Gastrocnemius medialis (tissue), 4 donors: ENCODE results near the gene PDGFD. TPM values are rescaled to one million over a fixed set of nuclear protein-coding genes. Genes with fewer than 3 reads are reported as not detected.

Experiments used
- ATAC-seq, 2 donors: fragments of 150-250 bp; one replicate each; pipeline ENCODE4 v1.9.1; 2016
- DNase-seq, 2 donors: peaks; one replicate each; pipeline ENCODE4 v3.0.0-alpha.2; 2019
- H3K27ac ChIP-seq, 4 donors: fragments of 200-600 bp; sonication (generic); 1 replicate in 1 of 4; 2 replicates in 3 of 4; pipeline ENCODE4 v1.5.1; 2016 to 2018; ENCODE audit warnings: mild to moderate bottlenecking in 2 of 4, moderate library complexity in 1 of 4
- H3K27me3 ChIP-seq, 3 donors: fragments of 200-600 bp; sonication (generic) in 2 of 3; 1 replicate in 1 of 3; 2 replicates in 2 of 3; pipeline versions ENCODE4 v1.5.1 to v1.6.0; 2016 to 2019; ENCODE audit warnings: mild to moderate bottlenecking in 1 of 3, moderate library complexity in 1 of 3
- H3K36me3 ChIP-seq, 2 donors: fragments of 200-600 bp; sonication (generic) in 1 of 2; one replicate each; pipeline ENCODE4 v1.5.1; 2017 to 2018
- H3K4me1 ChIP-seq, 2 donors: fragments of 200-600 bp; sonication (generic) in 1 of 2; one replicate each; pipeline ENCODE4 v1.5.1; 2016 to 2017; ENCODE audit warnings: mild to moderate bottlenecking in 2 of 2
- H3K4me3 ChIP-seq, 4 donors: fragments of 200-600 bp; sonication (generic) in 3 of 4; 1 replicate in 1 of 4; 2 replicates in 3 of 4; pipeline ENCODE4 v1.5.1; 2016 to 2019; ENCODE audit warnings: mild to moderate bottlenecking in 2 of 4
- H3K9me3 ChIP-seq, 3 donors: fragments of 200-600 bp; sonication (generic) in 2 of 3; 1 replicate in 1 of 3; 2 replicates in 2 of 3; pipeline ENCODE4 v1.5.1; 2016 to 2019
- POLR2A ChIP-seq, 2 donors: fragments of 450-650 bp; IDR thresholded peaks; one replicate each; pipeline ENCODE4 v1.6.1; 2017; ENCODE audit warnings: antibody characterized with exemption in 2 of 2, mild to moderate bottlenecking in 2 of 2, moderate library complexity in 2 of 2
- in situ Hi-C, 4 donors: fragments of 200-750 bp; cut with MboI; loops; one replicate each; pipeline versions ENCODE4 v1.15.0 to v1.8.0; 2017; ENCODE audit warnings: low sequenced_read_pairs in 4 of 4
- intact Hi-C: fragments of 100-400 bp; cut with DNase I; formaldehyde crosslinking; loops from one replicate; pipeline ENCODE4 v1.15.1; 2023; ENCODE audit warnings: low total_unique reads
- total RNA-seq, 4 donors: library from RNA; depleted of rRNA; stranded (reverse); fragments of >200 nt; gene quantifications; one replicate each; pipeline versions ENCODE4 v1.1.0 to v1.2.3, GENCODE V29; 2016
- TF ChIP-seq, protein P1 (sequence below), 5 experiments: fragments of 450-650 bp in 3 of 5; fragments of 200-600 bp in 2 of 5; sonication (generic) in 2 of 5; IDR thresholded peaks in 4 of 5; conservative IDR thresholded peaks in 1 of 5; 1 replicate in 4 of 5; 2 replicates in 1 of 5; pipeline ENCODE4 v1.5.1; 2016 to 2019; ENCODE audit warnings: antibody characterized with exemption in 5 of 5, mild to moderate bottlenecking in 3 of 5, moderate library complexity in 3 of 5

Gene PDGFD
- total RNA-seq, 4 donors from 2014 or later = 2.2 to 4.0 (median 2.9) TPM

DNA sequence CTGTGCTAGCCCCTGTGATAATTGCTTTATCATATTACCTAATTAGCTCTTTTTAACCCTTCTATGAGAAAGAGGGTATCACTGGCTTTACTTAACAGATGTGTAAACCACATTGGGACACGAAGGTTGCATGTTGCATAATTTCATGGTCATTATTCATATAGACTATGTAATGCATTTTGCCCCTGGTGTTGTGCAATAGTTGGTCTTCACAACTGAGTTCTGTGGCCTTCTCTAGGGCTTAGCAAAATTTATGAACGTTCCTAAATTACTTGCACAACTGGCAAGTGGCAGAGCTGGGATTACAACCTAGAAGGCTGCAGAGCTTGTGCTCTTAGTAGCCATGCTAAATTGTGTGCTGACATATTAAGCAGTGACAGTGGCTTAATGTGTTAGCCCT lies 34.6 kb upstream of the PDGFD start:
- DNase-seq = no peak
- Histone ChIP-seq H3K27me3 (no peaks in the 10 kb centered on the region), H3K27ac (no peak overlapping the region), H3K4me3 (no peak overlapping the region), H3K36me3 (no peaks in the 10 kb centered on the region), H3K4me1 (no peaks in the 10 kb centered on the region), H3K9me3 (no peaks in the 10 kb centered on the region)
- in situ Hi-C loops = no loop called here
- intact Hi-C loops = no loop called here
- ATAC-seq = no peak
- TF ChIP-seq POLR2A (IDR thresholded peaks at IDR 0.05) = no peak
- TF ChIP-seq, protein P1, sequence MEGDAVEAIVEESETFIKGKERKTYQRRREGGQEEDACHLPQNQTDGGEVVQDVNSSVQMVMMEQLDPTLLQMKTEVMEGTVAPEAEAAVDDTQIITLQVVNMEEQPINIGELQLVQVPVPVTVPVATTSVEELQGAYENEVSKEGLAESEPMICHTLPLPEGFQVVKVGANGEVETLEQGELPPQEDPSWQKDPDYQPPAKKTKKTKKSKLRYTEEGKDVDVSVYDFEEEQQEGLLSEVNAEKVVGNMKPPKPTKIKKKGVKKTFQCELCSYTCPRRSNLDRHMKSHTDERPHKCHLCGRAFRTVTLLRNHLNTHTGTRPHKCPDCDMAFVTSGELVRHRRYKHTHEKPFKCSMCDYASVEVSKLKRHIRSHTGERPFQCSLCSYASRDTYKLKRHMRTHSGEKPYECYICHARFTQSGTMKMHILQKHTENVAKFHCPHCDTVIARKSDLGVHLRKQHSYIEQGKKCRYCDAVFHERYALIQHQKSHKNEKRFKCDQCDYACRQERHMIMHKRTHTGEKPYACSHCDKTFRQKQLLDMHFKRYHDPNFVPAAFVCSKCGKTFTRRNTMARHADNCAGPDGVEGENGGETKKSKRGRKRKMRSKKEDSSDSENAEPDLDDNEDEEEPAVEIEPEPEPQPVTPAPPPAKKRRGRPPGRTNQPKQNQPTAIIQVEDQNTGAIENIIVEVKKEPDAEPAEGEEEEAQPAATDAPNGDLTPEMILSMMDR (IDR thresholded peaks at IDR 0.05 in 4 of 5, conservative IDR thresholded peaks at IDR 0.05 in 1 of 5) = no peak

DNA sequence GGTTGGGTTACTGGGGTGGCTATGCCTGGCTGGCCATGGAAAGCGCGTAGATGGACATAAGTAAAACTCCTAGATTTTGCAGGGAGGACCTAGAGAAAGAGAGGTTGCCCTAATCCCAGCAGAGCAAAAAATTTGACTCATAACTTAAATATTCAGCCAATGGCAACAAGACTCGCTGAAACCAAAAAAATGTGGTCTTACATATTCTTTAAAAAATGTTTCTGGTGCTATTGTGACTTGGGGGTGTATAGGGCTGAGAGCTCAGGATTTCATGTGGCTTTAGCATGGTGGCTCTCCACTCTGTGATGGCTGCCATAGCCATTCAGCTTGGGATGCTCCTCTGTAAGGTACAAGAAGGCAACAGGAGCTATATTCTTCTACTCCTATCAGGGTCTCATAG lies 27.2 kb upstream of the PDGFD start:
- H3K4me3 ChIP-seq = no peak overlapping the region
- no peak overlapping the region for H3K27ac ChIP-seq
- no peaks in the 10 kb centered on the region for H3K27me3 ChIP-seq
- in situ Hi-C loops (no loop called here), intact Hi-C loops (no loop called here)
- ATAC-seq = no peak
- no peaks in the 10 kb centered on the region for H3K9me3 ChIP-seq
- no peaks in the 10 kb centered on the region for H3K36me3 ChIP-seq
- no peaks in the 10 kb centered on the region for H3K4me1 ChIP-seq
- TF ChIP-seq, protein P1 (IDR thresholded peaks at IDR 0.05 in 4 of 5, conservative IDR thresholded peaks at IDR 0.05 in 1 of 5) = no peak
- no peak for TF ChIP-seq POLR2A (IDR thresholded peaks at IDR 0.05)
- DNase-seq = no peak

DNA sequence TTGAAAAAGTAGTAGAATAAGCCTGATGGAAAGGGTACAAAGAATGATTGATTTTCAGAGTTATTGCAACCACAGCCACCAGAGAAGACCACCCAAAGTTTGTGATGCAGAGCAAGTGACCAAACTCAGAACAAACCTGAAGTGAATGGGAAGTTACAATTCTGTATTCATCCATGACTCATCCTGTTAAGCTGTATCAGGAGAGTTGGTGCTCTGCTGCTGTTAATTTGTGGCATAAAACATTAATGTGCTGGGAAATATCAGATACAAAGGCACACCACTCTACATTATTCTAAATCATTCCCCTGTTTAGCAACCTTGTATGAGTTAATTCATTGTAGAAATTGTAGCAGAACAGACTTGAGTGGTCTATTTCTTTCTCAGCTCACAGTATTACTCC lies 19.6 kb upstream of the PDGFD start:
- DNase-seq = no peak
- ATAC-seq = no peak
- Histone ChIP-seq H3K9me3 (no peaks in the 10 kb centered on the region), H3K4me1 (no peaks in the 10 kb centered on the region), H3K27ac (no peak overlapping the region), H3K4me3 (no peak overlapping the region), H3K36me3 (no peaks in the 10 kb centered on the region), H3K27me3 (no peaks in the 10 kb centered on the region)
- intact Hi-C loops (no loop called here), in situ Hi-C loops (no loop called here)
- no peak for TF ChIP-seq POLR2A (IDR thresholded peaks at IDR 0.05)
- TF ChIP-seq, protein P1 (IDR thresholded peaks at IDR 0.05 in 4 of 5, conservative IDR thresholded peaks at IDR 0.05 in 1 of 5) = no peak

DNA sequence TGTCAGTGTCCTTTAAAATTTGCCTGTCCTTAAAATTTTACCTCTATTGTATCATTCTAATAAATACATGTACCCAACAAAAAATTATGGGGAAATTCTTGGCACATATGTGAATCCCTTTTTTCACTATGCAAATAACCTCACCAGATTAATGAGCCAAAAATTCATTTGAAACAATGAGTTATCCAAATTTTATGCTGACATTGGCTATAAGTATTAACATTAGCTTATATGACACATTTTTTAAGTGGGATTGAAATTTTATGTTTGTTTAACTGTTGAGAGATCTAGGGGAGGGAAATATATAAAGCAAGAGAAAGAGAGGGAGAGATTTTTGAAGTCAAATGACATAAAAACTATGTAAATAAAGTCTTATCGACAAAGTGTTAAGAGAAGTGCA lies 11.8 kb upstream of the PDGFD start:
- Histone ChIP-seq H3K4me1 (no peaks in the 10 kb centered on the region), H3K27ac (no peak overlapping the region), H3K4me3 (no peak overlapping the region), H3K36me3 (no peaks in the 10 kb centered on the region), H3K27me3 (no peaks in the 10 kb centered on the region), H3K9me3 (no peaks in the 10 kb centered on the region)
- in situ Hi-C loops = no loop called here
- no peak for TF ChIP-seq POLR2A (IDR thresholded peaks at IDR 0.05)
- TF ChIP-seq, protein P1 (IDR thresholded peaks at IDR 0.05 in 4 of 5, conservative IDR thresholded peaks at IDR 0.05 in 1 of 5) = no peak
- intact Hi-C loops = no loop called here
- DNase-seq = no peak
- ATAC-seq = no peak

DNA sequence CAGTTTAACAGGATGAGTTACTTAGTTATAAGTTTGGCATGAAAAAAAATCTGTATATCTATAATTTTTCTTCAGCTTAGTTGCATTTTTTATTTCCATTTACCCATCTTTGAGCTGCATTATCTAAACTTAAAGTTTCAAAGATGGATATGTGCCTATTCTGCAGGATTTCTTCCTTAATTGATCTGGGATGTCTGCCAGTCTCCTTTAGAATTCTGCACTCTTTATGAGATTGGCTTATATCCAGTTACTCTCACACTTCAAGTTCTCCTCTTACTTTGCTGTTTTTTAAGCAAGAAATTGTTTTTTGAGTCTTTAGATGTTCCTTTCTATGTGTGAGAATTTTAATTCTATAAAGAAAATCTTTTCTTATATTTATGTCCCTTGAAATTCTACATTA lies 5.1 kb upstream of the PDGFD start:
- no peaks in the 10 kb centered on the region for H3K4me1 ChIP-seq

More for the DNA sequence above, 5.1 kb upstream of the PDGFD start:
- intact Hi-C loops (no loop called here), in situ Hi-C loops (no loop called here)
- Histone ChIP-seq H3K36me3 (no peaks in the 10 kb centered on the region), H3K27ac (no peak overlapping the region), H3K9me3 (no peaks in the 10 kb centered on the region), H3K4me3 (no peak overlapping the region), H3K27me3 (no peaks in the 10 kb centered on the region)
- no peak for DNase-seq
- TF ChIP-seq, protein P1 (IDR thresholded peaks at IDR 0.05 in 4 of 5, conservative IDR thresholded peaks at IDR 0.05 in 1 of 5) = no peak
- no peak for TF ChIP-seq POLR2A (IDR thresholded peaks at IDR 0.05)
- ATAC-seq = no peak
